Omental fat pad (tissue), 4 donors: Measurements from ENCODE around the gene MFSD1. TPM values are rescaled to one million over a fixed set of nuclear protein-coding genes. Genes with fewer than 3 reads are reported as not detected.

Experiments
- ATAC-seq: fragments of 150-250 bp; one replicate; pipeline ENCODE4 v1.9.1; 2016; ENCODE audit warnings: mild to moderate bottlenecking, moderate library complexity; ENCODE audit not compliant: low FRiP score
- DNase-seq: peaks from one replicate; pipeline ENCODE4 v3.0.0-alpha.2; 2019; ENCODE audit warnings: low spot score
- total RNA-seq, 4 donors: library from RNA; depleted of rRNA; stranded (reverse); fragments of >200 nt; gene quantifications; one replicate each; pipeline ENCODE4 v1.1.0, GENCODE V29; 2016
- TF ChIP-seq, protein P1 (sequence below), 3 donors: fragments of 450-650 bp; IDR thresholded peaks; one replicate each; pipeline ENCODE4 v1.5.1; 2016 to 2017; ENCODE audit warnings: antibody characterized with exemption in 3 of 3, mild to moderate bottlenecking in 3 of 3, moderate library complexity in 2 of 3

Gene MFSD1
- total RNA-seq, 4 donors from 2014 or later: 113 to 173 (median 129) TPM

DNA sequence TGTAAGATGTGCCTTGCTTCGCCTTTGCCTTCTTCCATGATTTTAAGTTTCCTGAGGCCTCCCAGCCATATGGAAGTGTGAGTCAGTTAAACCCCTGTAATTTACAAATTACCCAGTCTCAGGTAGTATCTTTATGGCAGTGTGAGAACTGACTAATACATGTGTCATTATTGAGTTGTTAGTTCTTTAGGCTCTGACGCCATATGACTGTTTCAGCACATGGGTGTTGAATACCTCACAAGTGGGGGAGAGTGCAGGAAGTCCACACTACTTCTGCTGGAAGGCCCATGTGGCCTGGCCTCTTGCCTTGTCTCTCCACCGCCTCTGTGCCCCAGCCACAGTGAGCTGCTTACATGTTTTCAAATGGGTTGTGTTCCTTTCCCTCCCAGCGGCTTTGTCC lies 28.5 kb downstream of the MFSD1 start:
- TF ChIP-seq, protein P1, sequence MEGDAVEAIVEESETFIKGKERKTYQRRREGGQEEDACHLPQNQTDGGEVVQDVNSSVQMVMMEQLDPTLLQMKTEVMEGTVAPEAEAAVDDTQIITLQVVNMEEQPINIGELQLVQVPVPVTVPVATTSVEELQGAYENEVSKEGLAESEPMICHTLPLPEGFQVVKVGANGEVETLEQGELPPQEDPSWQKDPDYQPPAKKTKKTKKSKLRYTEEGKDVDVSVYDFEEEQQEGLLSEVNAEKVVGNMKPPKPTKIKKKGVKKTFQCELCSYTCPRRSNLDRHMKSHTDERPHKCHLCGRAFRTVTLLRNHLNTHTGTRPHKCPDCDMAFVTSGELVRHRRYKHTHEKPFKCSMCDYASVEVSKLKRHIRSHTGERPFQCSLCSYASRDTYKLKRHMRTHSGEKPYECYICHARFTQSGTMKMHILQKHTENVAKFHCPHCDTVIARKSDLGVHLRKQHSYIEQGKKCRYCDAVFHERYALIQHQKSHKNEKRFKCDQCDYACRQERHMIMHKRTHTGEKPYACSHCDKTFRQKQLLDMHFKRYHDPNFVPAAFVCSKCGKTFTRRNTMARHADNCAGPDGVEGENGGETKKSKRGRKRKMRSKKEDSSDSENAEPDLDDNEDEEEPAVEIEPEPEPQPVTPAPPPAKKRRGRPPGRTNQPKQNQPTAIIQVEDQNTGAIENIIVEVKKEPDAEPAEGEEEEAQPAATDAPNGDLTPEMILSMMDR (IDR thresholded peaks at IDR 0.05): no peak
- ATAC-seq (no peak), DNase-seq (no peak)

DNA sequence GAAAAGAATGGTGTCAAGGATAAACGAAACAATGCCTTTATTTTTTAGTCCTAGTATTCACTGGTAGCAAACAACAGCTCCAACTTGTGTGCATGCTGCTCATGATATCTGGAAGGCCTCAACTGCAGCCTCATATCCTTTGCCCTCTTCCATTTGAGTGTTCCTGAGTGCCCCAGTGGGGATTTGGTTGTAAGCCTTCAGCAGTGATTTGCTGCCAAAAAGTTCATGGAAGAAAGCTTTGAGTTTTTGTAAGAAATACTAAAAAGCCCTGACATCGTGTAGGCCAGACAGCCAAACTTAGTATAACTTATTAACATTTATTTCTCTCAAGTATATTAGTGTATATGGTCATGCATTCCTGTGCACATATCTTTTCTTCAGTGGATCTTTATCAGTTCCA lies 30.0 kb downstream of the MFSD1 start:
- no peak for ATAC-seq
- TF ChIP-seq, protein P1 (IDR thresholded peaks at IDR 0.05): no peak
- DNase-seq: no peak

DNA sequence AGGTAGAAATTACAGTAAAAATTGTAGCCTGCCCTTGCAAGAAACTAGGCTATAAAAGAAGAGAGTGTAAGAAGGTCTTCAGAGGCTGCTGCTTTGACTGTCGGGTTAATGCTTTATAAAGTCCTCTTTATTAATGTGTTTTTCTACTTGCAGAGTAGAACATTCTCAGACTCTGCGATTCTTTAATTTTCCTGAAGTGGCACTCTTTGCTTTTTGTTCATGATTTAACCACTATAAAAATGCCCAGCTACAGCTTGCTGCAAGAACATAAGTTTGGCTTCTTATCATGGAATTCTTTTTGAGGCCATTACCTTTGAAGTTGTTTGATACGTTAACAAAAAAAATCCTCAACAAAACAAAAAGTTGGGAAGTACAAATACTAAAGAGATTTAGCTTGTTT lies 33.8 kb downstream of the MFSD1 start:
- no peak for ATAC-seq
- no peak for DNase-seq

DNA sequence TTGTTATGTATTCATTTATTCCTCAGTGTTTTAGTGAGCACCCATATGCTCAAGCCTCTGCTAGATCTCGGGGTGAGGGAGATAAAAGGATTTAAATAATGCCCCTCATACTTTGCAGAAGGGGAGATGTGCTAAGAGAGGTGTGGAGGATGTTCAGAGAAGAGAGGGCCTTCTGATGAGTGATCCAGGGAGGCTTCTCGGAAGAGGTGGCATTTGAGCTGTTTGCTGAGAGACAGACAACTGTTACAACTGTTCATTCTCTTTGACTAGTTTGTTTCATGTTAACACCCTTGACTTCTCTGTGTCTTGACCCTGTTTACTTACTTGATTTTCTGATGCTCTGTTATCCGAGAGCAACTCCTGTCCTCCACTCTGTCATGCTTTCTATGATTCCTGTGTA lies 34.5 kb downstream of the MFSD1 start:
- TF ChIP-seq, protein P1 (IDR thresholded peaks at IDR 0.05): no peak
- ATAC-seq (no peak), DNase-seq (no peak)

More for the DNA sequence above, 33.8 kb downstream of the MFSD1 start:
- TF ChIP-seq, protein P1 (IDR thresholded peaks at IDR 0.05): no peak

DNA sequence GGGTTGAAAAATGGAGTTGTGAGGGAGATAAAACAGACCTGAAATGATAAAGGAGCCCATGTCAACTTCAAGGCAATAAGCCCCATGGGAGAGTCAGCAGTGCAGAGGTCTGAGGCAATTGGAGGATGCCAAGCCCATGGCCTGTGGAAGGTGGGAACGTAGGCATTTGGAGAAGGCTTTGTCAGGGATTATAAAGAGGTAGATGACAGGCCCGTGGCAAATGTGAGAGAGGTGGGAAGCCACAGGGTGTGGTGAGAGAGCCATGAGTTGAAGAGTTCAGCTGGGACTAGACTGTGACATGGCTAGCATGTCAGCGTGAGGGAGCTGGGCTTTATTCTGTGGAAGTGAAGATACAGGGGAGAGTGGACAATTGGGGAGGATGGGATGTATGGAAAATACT lies 35.4 kb downstream of the MFSD1 start:
- no peak for ATAC-seq
- TF ChIP-seq, protein P1 (IDR thresholded peaks at IDR 0.05): no peak

GRCh38 chr3:158839966-158840365 lies 38.1 kb downstream of the MFSD1 start:
- no peak for ATAC-seq
- TF ChIP-seq, protein P1 (IDR thresholded peaks at IDR 0.05): no peak

More for the DNA sequence above, 35.4 kb downstream of the MFSD1 start:
- DNase-seq: no peak

DNA sequence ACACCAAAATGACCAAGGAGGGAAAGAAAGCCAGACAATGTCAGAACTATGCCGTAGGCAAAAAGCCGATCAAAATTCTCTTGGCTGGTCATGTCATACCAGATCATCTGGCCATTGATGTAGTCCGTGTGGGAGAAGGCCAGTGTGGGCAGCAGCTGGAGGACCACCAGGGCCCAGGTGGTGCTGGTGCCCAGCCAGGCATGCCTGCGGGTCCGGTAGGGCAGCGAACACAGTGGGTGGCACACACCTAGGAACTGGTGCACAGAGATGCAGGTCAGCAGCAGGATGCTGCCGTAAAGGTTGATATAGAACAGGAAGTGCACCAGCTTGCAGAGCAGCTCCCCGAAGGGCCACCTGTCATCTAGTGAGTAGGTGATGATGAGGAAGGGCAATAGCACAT lies 39.5 kb downstream of the MFSD1 start:
- no peak for ATAC-seq
- DNase-seq: no peak
- TF ChIP-seq, protein P1 (IDR thresholded peaks at IDR 0.05): no peak

More at GRCh38 chr3:158839966-158840365, 38.1 kb downstream of the MFSD1 start:
- DNase-seq: no peak
